GM18505 (cell line): ENCODE results near the gene DDOST.

Experiments used
- ATAC-seq: cut with Tn5 transposase; IDR thresholded peaks from one replicate; pipeline ENCODE4 v1.9.1; 2021; ENCODE audit not compliant: unreplicated experiment
- POLR2A ChIP-seq: IDR thresholded peaks from 4 replicates; pipeline ENCODE4 v1.6.1; 2011; ENCODE audit warnings: borderline replicate concordance; ENCODE audit not compliant: insufficient read depth, insufficient read length; ENCODE audit errors: extremely low read depth

DDOST gene

GRCh38 chr1:20661207-20662109, at the start of gene DDOST:
TSS of gene DDOST (minus strand) at chr1:20661369. CDS start at chr1:20661350, 19 bp downstream.
- TF ChIP-seq POLR2A, result peak; percentile 87
- peak; percentile 94 for ATAC-seq

- TF ChIP-seq POLR2A, result no peak
- no peak for ATAC-seq
Observed at GRCh38 chr1:20710469-20711284, 49.5 kb upstream of the DDOST start.

- no peak for TF ChIP-seq POLR2A
- no peak for ATAC-seq
Observed at GRCh38 chr1:20709868-20710267, 48.7 kb upstream of the DDOST start.

GRCh38 chr1:20708891-20709290, 47.7 kb upstream of the DDOST start:
- no peak for ATAC-seq
- TF ChIP-seq POLR2A, result no peak

- ATAC-seq, result no peak
- no peak for TF ChIP-seq POLR2A
Observed at GRCh38 chr1:20708057-20708456, 46.9 kb upstream of the DDOST start.

- no peak for ATAC-seq
- TF ChIP-seq POLR2A, result no peak
Observed at GRCh38 chr1:20706841-20707240, 45.7 kb upstream of the DDOST start.

GRCh38 chr1:20705203-20705755, 44.1 kb upstream of the DDOST start:
- TF ChIP-seq POLR2A, result no peak
- no peak for ATAC-seq

- no peak for ATAC-seq
Observed at GRCh38 chr1:20704390-20705202, 43.4 kb upstream of the DDOST start.

GRCh38 chr1:20703124-20703756, 42.1 kb upstream of the DDOST start:
- no peak for ATAC-seq
- no peak for TF ChIP-seq POLR2A

More at GRCh38 chr1:20704390-20705202, 43.4 kb upstream of the DDOST start:
- TF ChIP-seq POLR2A, result no peak

GRCh38 chr1:20702416-20702815, 41.2 kb upstream of the DDOST start:
- no peak for ATAC-seq
- TF ChIP-seq POLR2A, result no peak

GRCh38 chr1:20701847-20702246, 40.7 kb upstream of the DDOST start:
- no peak for TF ChIP-seq POLR2A
- no peak for ATAC-seq

- no peak for TF ChIP-seq POLR2A
- ATAC-seq, result no peak
Observed at GRCh38 chr1:20701446-20701845, 40.3 kb upstream of the DDOST start.

- no peak for TF ChIP-seq POLR2A
- ATAC-seq, result no peak
Observed at GRCh38 chr1:20700636-20701215, 39.6 kb upstream of the DDOST start.

GRCh38 chr1:20699558-20699957, 38.4 kb upstream of the DDOST start:
- TF ChIP-seq POLR2A, result no peak

More at GRCh38 chr1:20699558-20699957, 38.4 kb upstream of the DDOST start:
- no peak for ATAC-seq
